Stimulated activated CD4-positive, alpha-beta T cell treated with anti-CD3 and anti-CD28 coated beads, Interleukin-2, amount 100 ng/mL, for 4 hours (primary cell): ENCODE measurements around the gene GRM1.

Experiments used
- DNase-seq: peaks from one replicate; pipeline ENCODE4 v3.0.0-alpha.2; 2020; ENCODE audit warnings: low read depth

Gene GRM1

DNA sequence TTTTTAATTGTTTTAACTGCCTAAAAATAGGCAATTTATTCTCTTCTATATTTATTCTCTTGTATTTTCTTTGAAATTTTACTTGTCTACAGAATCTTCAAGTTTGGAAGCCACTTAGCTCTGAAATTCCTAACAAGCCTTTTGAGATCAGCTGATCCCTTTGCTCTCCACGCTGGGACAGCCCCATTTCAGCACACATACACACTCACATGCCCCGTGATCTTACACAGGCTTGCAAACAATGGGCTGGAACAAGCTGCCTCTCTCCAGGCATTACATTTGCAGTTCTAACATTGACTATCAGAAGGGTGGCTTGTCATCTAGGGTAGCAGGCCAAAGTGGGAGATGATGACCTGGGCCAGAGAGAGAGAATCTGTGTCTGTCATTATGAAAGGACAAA lies 452.7 kb downstream of the GRM1 start:
- no peak for DNase-seq

DNA sequence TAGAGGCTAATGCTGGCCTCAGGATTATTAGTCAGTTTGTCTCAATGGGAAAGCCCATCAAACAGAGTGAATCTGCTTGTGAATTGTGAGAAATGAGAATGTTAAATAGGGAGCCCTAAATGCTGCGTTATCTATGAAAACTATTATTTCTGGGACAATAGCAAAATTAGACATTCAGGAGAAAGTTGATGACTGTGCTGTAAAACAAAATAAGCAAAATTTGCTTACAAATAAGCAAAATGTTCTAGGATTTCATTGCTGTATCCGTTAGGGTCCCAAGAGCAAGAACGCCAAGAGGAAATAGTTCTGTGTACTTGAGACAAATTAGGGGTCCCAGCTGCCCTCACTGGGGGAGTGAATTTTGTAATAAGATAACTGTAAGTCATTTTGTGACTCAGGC lies 455.5 kb downstream of the GRM1 start:
- DNase-seq, result no peak
